K562 (cell line): ENCODE data around the gene EID2. TPM values are rescaled to one million over a fixed set of nuclear protein-coding genes. Genes with fewer than 3 reads are reported as not detected.

ENCODE experiments used
- ATAC-seq: fragments of 200-7000 bp; cut with Tn5 transposase; 3 replicates; pipeline ENCODE4 v1.9.1; 2020; ENCODE audit warnings: moderate library complexity
- BruUV-seq: library from RNA; stranded (reverse); fragments of 400-500 nt; replicated peaks from 2 replicates; lab custom pipeline; 2021; lab: Mats Ljungman, UMichigan
- CTCF ChIA-PET: fragments of 300-600 bp; formaldehyde crosslinking; extraction: SDS; loops from one replicate; lab custom pipeline; 2021; ENCODE audit warnings: low intra/inter-chr PET ratio; lab: Yijun Ruan, JAX
- POLR2A ChIA-PET: fragments of 300-600, 350-650 bp; sonication (Branson Sonifier 250); formaldehyde crosslinking; extraction: SDS; loops from one replicate; lab custom pipeline; 2021; ENCODE audit warnings: antibody characterized with exemption, inconsistent platforms; lab: Yijun Ruan, JAX
- DNase-seq, 4 experiments: peaks; one replicate each; pipeline versions ENCODE4 v3.0.0 to v3.0.0-alpha.2; 2011 to 2018; ENCODE audit warnings: low spot score in 3 of 4, mixed read lengths in 3 of 4; ENCODE audit errors: extremely low read depth in 1 of 4
- FAIRE-seq: peaks from 2 replicates; lab custom pipeline; 2011; peaks lifted over from hg19 to GRCh38; lab: Jason Lieb, UNC
- H2AFZ ChIP-seq: 2 replicates; pipeline ENCODE4 v1.6.0; 2011; ENCODE audit warnings: low read depth, low read length, control low read depth, inconsistent platforms
- H3K27ac ChIP-seq: fragments of 200-600 bp; 3 replicates; pipeline ENCODE4 v1.8.0; 2011; ENCODE audit warnings: low read depth, mild to moderate bottlenecking, control low read depth, inconsistent platforms, low read length, moderate library complexity, mixed read lengths; ENCODE audit errors: extremely low read depth
- H3K27me3 ChIP-seq, 2 experiments: fragments of 300-600 bp in 1 of 2; 2 replicates in 1 of 2; 3 replicates in 1 of 2; pipeline versions ENCODE4 v1.6.0 to v1.8.0; 2011; ENCODE audit warnings: inconsistent platforms in 2 of 2, low read length in 2 of 2, mild to moderate bottlenecking in 1 of 2, mixed read lengths in 1 of 2, moderate library complexity in 1 of 2; ENCODE audit not compliant: control insufficient read depth in 2 of 2, insufficient read depth in 2 of 2
- H3K36me3 ChIP-seq: fragments of 300-600 bp; 3 replicates; pipeline ENCODE4 v1.8.0; 2011; ENCODE audit warnings: mild to moderate bottlenecking, low read length, inconsistent platforms; ENCODE audit not compliant: control insufficient read depth, insufficient read depth
- H3K4me1 ChIP-seq, 2 experiments: fragments of 200-600 bp in 1 of 2; replicated peaks in 1 of 2; 2 replicates in 1 of 2; 3 replicates in 1 of 2; pipeline versions ENCODE4 v1.5.1 to v1.8.0; 2011; ENCODE audit warnings: inconsistent platforms in 2 of 2, low read length in 2 of 2, mild to moderate bottlenecking in 1 of 2, mixed read lengths in 1 of 2, moderate library complexity in 1 of 2; ENCODE audit not compliant: control insufficient read depth in 2 of 2, insufficient read depth in 2 of 2
- H3K4me2 ChIP-seq: 2 replicates; pipeline ENCODE4 v1.6.1; 2011; ENCODE audit warnings: low read length, control low read depth, inconsistent platforms, mixed read lengths; ENCODE audit not compliant: insufficient read depth
- H3K4me3 ChIP-seq: fragments of 200-600 bp; sonication (generic), shearing (Covaris generic); 2 replicates; pipeline ENCODE4 v1.5.1; 2016; ENCODE audit warnings: control low read depth, inconsistent platforms
- H3K79me2 ChIP-seq: fragments of 200-600 bp; 3 replicates; pipeline ENCODE4 v1.8.0; 2011; ENCODE audit warnings: low read length, inconsistent platforms; ENCODE audit not compliant: control insufficient read depth, insufficient read depth
- H3K9ac ChIP-seq, 2 experiments: 2 replicates each; pipeline versions ENCODE4 v1.6.0 to v1.6.1; 2011; ENCODE audit warnings: low read depth in 2 of 2, low read length in 2 of 2, control low read depth in 1 of 2, inconsistent platforms in 1 of 2, mild to moderate bottlenecking in 1 of 2, mixed read lengths in 1 of 2; ENCODE audit not compliant: insufficient read depth in 1 of 2
- H3K9me1 ChIP-seq: one replicate; pipeline ENCODE4 v1.6.0; 2011; ENCODE audit warnings: inconsistent platforms, mild to moderate bottlenecking, low read length, moderate library complexity; ENCODE audit not compliant: control insufficient read depth, insufficient read depth
- H3K9me3 ChIP-seq: replicated peaks from 2 replicates; pipeline ENCODE4 v1.5.1; 2011; ENCODE audit warnings: low read depth, low read length, inconsistent platforms; ENCODE audit not compliant: control insufficient read depth, insufficient read depth
- H4K20me1 ChIP-seq: replicated peaks from 2 replicates; pipeline ENCODE4 v1.6.1; 2011; ENCODE audit warnings: low read length, inconsistent platforms, mixed read lengths; ENCODE audit not compliant: control insufficient read depth, insufficient read depth
- ADNP ChIP-seq: fragments of 200-800 bp; sonication (Bioruptor generic); IDR thresholded peaks from 2 replicates; pipeline ENCODE4 v1.6.1; 2016; ENCODE audit warnings: missing genetic modification characterization, missing compliant biosample characterization
- ATF7 ChIP-seq: fragments of 450-650 bp; IDR thresholded peaks from 2 replicates; pipeline ENCODE4 v1.7.1; 2014; ENCODE audit warnings: mild to moderate bottlenecking, moderate library complexity
- CEBPG ChIP-seq, 3 experiments: fragments of 200-800 bp in 1 of 3; sonication (Bioruptor generic) in 1 of 3; sonication (generic) in 1 of 3; formaldehyde crosslinking in 1 of 3; IDR thresholded peaks in 2 of 3; conservative IDR thresholded peaks in 1 of 3; 2 replicates each; pipeline versions ENCODE4 v1.6.1 to v1.8.0; 2016 to 2022; ENCODE audit warnings: missing compliant biosample characterization in 2 of 3, missing genetic modification characterization in 2 of 3, mild to moderate bottlenecking in 1 of 3, missing genetic modification reagents in 1 of 3
- DNMT1 ChIP-seq: fragments of 450-650 bp; IDR thresholded peaks from 2 replicates; pipeline ENCODE4 v1.6.1; 2016; ENCODE audit warnings: antibody characterized with exemption, mild to moderate bottlenecking
- HDGF ChIP-seq: fragments of 450-650 bp; IDR thresholded peaks from 2 replicates; pipeline ENCODE4 v1.6.1; 2016
- NFE2 ChIP-seq: IDR thresholded peaks from 2 replicates; pipeline ENCODE4 v1.6.1; 2014; ENCODE audit warnings: antibody characterized with exemption, low read depth
- SMAD2 ChIP-seq: fragments of 150-350 bp; IDR thresholded peaks from 2 replicates; pipeline ENCODE4 v1.6.1; 2014; ENCODE audit warnings: low read depth, mild to moderate bottlenecking, low read length
- ZNF23 ChIP-seq: fragments of 250-450 bp; sonication (Bioruptor Pico); IDR thresholded peaks from 2 replicates; pipeline ENCODE4 v1.4.0; 2020; ENCODE audit warnings: mild to moderate bottlenecking
- ZNF316 ChIP-seq: fragments of 450-650 bp; IDR thresholded peaks from 2 replicates; pipeline ENCODE4 v1.6.1; 2016
- WGBS: fragments of 100-300 bp; shearing (Covaris generic); methylation state at CpG from one replicate; pipeline ENCODE4 v1.1.6; 2016; ENCODE audit warnings: low coverage, mixed read lengths; ENCODE audit not compliant: insufficient coverage; ENCODE audit errors: missing lambda C conversion rate; 5-methylcytosine and 5-hydroxymethylcytosine counted together
- in situ Hi-C: fragments of 300-500 bp; cut with MboI; formaldehyde crosslinking; loops from 4 replicates; pipeline ENCODE4 v1.15.0; 2018; ENCODE audit warnings: inconsistent platforms, mixed read lengths
- intact Hi-C: fragments of 100-400 bp; cut with micrococcal nuclease; formaldehyde crosslinking; loops from 2 replicates; pipeline ENCODE4 v1.14.2; 2022
- polyA plus RNA-seq, 8 experiments: library from polyadenylated mRNA; depleted of rRNA in 4 of 8; stranded (reverse) in 5 of 8; unstranded in 3 of 8; fragments of >200 nt; fragmentation: Nextera tagmentation in 2 of 8; fragmentation: Illumina TruSeq in 1 of 8; extraction: Ambion mirVana in 2 of 8; extraction: Trizol in 1 of 8; gene quantifications; 2 replicates each; pipeline versions ENCODE4 v1.2.1 to v1.2.3, GENCODE V29; 2011 to 2014; ENCODE audit warnings: inconsistent platforms in 1 of 8, missing spikeins in 1 of 8
- total RNA-seq, 7 experiments: library from RNA; depleted of rRNA in 6 of 7; stranded (reverse); fragments of >200 nt in 6 of 7; fragmentation: Illumina TruSeq in 2 of 7; extraction: Trizol in 2 of 7; gene quantifications; 2 replicates each; pipeline versions ENCODE4 v1.2.1 to v1.2.3, GENCODE V29; 2011 to 2021; ENCODE audit warnings: low replicate concordance in 1 of 7
- TF ChIP-seq, protein P1 (sequence below), 2 experiments: IDR thresholded peaks; 2 replicates each; pipeline ENCODE4 v1.6.1; 2012; ENCODE audit warnings: improper control_type of control experiment in 2 of 2, low read depth in 2 of 2, low read length in 2 of 2, borderline replicate concordance in 1 of 2
- TF ChIP-seq, protein P2 (sequence below), 2 experiments: fragments of 450-650 bp; formaldehyde crosslinking in 1 of 2; IDR thresholded peaks; 2 replicates each; pipeline versions ENCODE4 v1.4.0 to v1.6.1; 2014 to 2020; ENCODE audit warnings: mild to moderate bottlenecking in 2 of 2, borderline replicate concordance in 1 of 2, low read depth in 1 of 2

EID2 gene
- total and polyA plus RNA-seq, 9 of the 15 experiments (the other 6 are each of a cell fraction or from before 2014, with no cell fraction given): 2.5 to 18.5 (median 11.3) TPM

DNA sequence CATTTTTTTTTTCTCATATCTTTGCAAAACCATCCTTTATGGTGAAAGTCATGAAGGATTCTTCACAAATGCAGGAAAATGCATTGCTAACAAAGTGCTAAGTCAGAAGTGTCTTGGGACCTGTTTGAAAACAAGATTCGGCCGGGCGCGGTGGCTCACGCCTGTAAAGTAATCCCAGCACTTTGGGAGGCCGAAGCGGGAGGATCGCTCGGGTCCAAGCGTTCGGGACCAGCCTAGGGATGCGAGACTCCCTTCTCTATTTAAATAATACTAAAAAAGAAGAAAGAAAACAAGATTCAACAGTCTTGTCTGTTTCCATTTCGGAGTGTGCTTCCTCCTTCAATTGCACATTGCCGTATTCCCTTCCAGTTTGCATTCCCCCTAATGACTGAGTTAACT lies 8.1 kb downstream of the EID2 start:
- H3K4me1 ChIP-seq: peaks cover 3 to 6% of the 10 kb centered on the region in 2 experiments; a peak in 2 of 5 replicates
- peak overlapping the region; percentile 96 for H3K4me2 ChIP-seq
- peak overlapping the region; percentile 59 for H3K27ac ChIP-seq
- no peaks in the 10 kb centered on the region for H3K27me3 ChIP-seq
- peak overlapping the region; percentile 95 for H2AFZ ChIP-seq
- FAIRE-seq (no peak), DNase-seq (peak in 1 of 4 experiments; percentile 39), ATAC-seq (peak; percentile 13; the same call in 2 of the 3 replicates)
- peak overlapping the region; percentile 72 for H3K4me3 ChIP-seq
- no peaks in the 10 kb centered on the region for H4K20me1 ChIP-seq
- H3K9ac ChIP-seq: peak overlapping the region; percentile 80 to 97
- intact Hi-C loops (loop anchor here (1.0 to 2.0 kb wide), 3 partner anchors 34 to 92 kb away; partner anchors contain the start of gene DLL3), in situ Hi-C loops (no loop called here)
- no peaks in the 10 kb centered on the region for H3K9me3 ChIP-seq
- H3K36me3 ChIP-seq: no peaks in the 10 kb centered on the region
- peaks cover 16% of the 10 kb centered on the region for H3K79me2 ChIP-seq
- BruUV-seq: no TSS peak
- CTCF ChIA-PET: interaction anchor here (0.6 to 2.1 kb wide), 5 partner anchors 29 to 91 kb away, joined by 3 to 12 read pairs (median 6); no protein-coding TSS in a partner anchor
- POLR2A ChIA-PET: interaction anchor here (0.8 to 1.1 kb wide), 3 partner anchors 24 to 96 kb away, joined by 3 to 4 read pairs (median 3); partner anchors contain the start of gene RPS16
- WGBS: 0% methylated on average over 14 of the region's 14 CpGs
- no peaks in the 10 kb centered on the region for H3K9me1 ChIP-seq
- peak; percentile 27; the same call in 1 of the 2 replicates for TF ChIP-seq ZNF316
- TF ChIP-seq, protein P1, sequence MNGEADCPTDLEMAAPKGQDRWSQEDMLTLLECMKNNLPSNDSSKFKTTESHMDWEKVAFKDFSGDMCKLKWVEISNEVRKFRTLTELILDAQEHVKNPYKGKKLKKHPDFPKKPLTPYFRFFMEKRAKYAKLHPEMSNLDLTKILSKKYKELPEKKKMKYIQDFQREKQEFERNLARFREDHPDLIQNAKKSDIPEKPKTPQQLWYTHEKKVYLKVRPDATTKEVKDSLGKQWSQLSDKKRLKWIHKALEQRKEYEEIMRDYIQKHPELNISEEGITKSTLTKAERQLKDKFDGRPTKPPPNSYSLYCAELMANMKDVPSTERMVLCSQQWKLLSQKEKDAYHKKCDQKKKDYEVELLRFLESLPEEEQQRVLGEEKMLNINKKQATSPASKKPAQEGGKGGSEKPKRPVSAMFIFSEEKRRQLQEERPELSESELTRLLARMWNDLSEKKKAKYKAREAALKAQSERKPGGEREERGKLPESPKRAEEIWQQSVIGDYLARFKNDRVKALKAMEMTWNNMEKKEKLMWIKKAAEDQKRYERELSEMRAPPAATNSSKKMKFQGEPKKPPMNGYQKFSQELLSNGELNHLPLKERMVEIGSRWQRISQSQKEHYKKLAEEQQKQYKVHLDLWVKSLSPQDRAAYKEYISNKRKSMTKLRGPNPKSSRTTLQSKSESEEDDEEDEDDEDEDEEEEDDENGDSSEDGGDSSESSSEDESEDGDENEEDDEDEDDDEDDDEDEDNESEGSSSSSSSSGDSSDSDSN (IDR thresholded peaks at IDR 0.05; ENCODE audit: borderline replicate concordance in 1 of 2, low read depth in 2 of 2, low read length in 2 of 2): 0 out of 4 replicates have a peak, but pooled peaks of 1 of the 2 experiments have one; percentile 5
- TF ChIP-seq, protein P2, sequence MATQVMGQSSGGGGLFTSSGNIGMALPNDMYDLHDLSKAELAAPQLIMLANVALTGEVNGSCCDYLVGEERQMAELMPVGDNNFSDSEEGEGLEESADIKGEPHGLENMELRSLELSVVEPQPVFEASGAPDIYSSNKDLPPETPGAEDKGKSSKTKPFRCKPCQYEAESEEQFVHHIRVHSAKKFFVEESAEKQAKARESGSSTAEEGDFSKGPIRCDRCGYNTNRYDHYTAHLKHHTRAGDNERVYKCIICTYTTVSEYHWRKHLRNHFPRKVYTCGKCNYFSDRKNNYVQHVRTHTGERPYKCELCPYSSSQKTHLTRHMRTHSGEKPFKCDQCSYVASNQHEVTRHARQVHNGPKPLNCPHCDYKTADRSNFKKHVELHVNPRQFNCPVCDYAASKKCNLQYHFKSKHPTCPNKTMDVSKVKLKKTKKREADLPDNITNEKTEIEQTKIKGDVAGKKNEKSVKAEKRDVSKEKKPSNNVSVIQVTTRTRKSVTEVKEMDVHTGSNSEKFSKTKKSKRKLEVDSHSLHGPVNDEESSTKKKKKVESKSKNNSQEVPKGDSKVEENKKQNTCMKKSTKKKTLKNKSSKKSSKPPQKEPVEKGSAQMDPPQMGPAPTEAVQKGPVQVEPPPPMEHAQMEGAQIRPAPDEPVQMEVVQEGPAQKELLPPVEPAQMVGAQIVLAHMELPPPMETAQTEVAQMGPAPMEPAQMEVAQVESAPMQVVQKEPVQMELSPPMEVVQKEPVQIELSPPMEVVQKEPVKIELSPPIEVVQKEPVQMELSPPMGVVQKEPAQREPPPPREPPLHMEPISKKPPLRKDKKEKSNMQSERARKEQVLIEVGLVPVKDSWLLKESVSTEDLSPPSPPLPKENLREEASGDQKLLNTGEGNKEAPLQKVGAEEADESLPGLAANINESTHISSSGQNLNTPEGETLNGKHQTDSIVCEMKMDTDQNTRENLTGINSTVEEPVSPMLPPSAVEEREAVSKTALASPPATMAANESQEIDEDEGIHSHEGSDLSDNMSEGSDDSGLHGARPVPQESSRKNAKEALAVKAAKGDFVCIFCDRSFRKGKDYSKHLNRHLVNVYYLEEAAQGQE (IDR thresholded peaks at IDR 0.05; ENCODE audit: borderline replicate concordance): peak; percentile 16; the same call in 1 of the 2 replicates
- TF ChIP-seq, protein P2 (CRISPR knock-in tag; IDR thresholded peaks at IDR 0.05; ENCODE audit: low read depth): no peak
- TF ChIP-seq SMAD2: no peak
- 0 out of 2 replicates have a peak, but pooled peaks have one; percentile 10 for TF ChIP-seq NFE2
- TF ChIP-seq HDGF: 0 out of 2 replicates have a peak, but pooled peaks have one; percentile 53
- TF ChIP-seq ZNF23 (CRISPR knock-in tag): no peak
- TF ChIP-seq ATF7: no peak
- 0 out of 2 replicates have a peak, but pooled peaks have one; percentile 36 for TF ChIP-seq ADNP (tag)
- no peak for TF ChIP-seq DNMT1
- TF ChIP-seq CEBPG (CRISPR knock-in tag; IDR thresholded peaks at IDR 0.05): no peak
- TF ChIP-seq CEBPG (tag; conservative IDR thresholded peaks at IDR 0.05 in 1 of 2, IDR thresholded peaks at IDR 0.05 in 1 of 2): peak in 1 of 2 experiments; percentile 27; a peak in 1 of 4 replicates
